H1 (cell line): ENCODE measurements around the gene GLG1.
"Not testable (repeated sequence)": the region's sequence is repeated elsewhere in the genome, so short reads cannot be mapped to it uniquely, and the experiment has no call there.

Experiments
- CEBPB ChIP-seq: IDR thresholded peaks from 2 replicates; pipeline ENCODE4 v1.6.1; 2012; ENCODE audit warnings: low read depth, low read length
- EP300 ChIP-seq, 2 experiments: IDR thresholded peaks; 1 replicate in 1 of 2; 2 replicates in 1 of 2; pipeline ENCODE4 v1.6.1; 2011 to 2012; ENCODE audit warnings: low read depth in 2 of 2, low read length in 2 of 2, mild to moderate bottlenecking in 2 of 2, borderline replicate concordance in 1 of 2, inconsistent platforms in 1 of 2, moderate library complexity in 1 of 2
- RNF2 ChIP-seq: fragments of 200-900, 300-1000 bp; sonication (generic); IDR thresholded peaks from 2 replicates; pipeline ENCODE4 v1.7.1; 2016; ENCODE audit warnings: borderline replicate concordance, low read depth, mild to moderate bottlenecking, antibody characterized with exemption, low read length; ENCODE audit not compliant: poor library complexity, severe bottlenecking; ENCODE audit errors: missing control alignments
- TF ChIP-seq, protein P1 (sequence below), 3 experiments: IDR thresholded peaks; 1 replicate in 2 of 3; 2 replicates in 1 of 3; pipeline versions ENCODE4 v1.5.1 to v1.6.1; 2011; ENCODE audit warnings: low read length in 3 of 3, mild to moderate bottlenecking in 3 of 3, inconsistent platforms in 2 of 3, low read depth in 1 of 3, moderate library complexity in 1 of 3; ENCODE audit not compliant: insufficient read depth in 1 of 3; ENCODE audit errors: control extremely low read depth in 1 of 3

DNA sequence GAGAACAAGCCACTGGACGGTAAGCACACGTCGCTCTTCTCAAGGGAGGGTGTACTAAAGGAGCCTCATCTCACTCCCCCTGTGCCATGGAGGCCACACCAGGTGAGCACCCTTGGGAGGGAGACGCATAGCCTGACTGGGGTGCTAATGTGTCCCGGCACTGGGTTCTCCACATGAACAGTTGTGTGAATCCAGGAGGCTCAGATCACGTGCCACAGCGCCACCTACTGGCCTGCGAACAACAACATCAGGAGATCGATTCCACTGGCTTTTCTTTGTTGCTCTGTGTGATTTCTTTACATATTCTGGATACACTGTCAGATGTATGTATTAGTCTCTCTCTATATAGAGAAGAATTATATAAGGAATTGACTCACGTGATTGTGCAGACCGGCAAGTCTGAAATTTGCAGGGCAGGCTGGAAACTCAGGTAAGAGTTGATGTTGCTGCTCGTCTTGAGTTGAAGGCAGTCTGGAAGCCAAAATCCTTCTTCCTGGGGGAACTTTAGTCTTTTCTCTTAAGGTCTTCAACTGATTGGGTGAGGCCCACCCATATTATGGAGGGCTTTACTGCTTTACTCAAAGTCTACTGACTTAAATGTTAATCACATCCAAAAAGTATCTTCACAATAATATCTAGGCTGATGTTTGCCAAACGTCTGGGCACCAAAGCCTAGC is 176.7 kb downstream of the GLG1 start:
- TF ChIP-seq, protein P1, sequence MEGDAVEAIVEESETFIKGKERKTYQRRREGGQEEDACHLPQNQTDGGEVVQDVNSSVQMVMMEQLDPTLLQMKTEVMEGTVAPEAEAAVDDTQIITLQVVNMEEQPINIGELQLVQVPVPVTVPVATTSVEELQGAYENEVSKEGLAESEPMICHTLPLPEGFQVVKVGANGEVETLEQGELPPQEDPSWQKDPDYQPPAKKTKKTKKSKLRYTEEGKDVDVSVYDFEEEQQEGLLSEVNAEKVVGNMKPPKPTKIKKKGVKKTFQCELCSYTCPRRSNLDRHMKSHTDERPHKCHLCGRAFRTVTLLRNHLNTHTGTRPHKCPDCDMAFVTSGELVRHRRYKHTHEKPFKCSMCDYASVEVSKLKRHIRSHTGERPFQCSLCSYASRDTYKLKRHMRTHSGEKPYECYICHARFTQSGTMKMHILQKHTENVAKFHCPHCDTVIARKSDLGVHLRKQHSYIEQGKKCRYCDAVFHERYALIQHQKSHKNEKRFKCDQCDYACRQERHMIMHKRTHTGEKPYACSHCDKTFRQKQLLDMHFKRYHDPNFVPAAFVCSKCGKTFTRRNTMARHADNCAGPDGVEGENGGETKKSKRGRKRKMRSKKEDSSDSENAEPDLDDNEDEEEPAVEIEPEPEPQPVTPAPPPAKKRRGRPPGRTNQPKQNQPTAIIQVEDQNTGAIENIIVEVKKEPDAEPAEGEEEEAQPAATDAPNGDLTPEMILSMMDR (IDR thresholded peaks at IDR 0.05; ENCODE audit: control extremely low read depth in 1 of 3, insufficient read depth in 1 of 3, low read depth in 1 of 3, low read length in 3 of 3) = peak; percentile 45 to 75 (median 51)
- not testable (repeated sequence) for TF ChIP-seq RNF2; EP300 (IDR thresholded peaks at IDR 0.05; ENCODE audit: borderline replicate concordance in 1 of 2, low read depth in 2 of 2, low read length in 2 of 2); CEBPB
